SJSA1 (cell line): ENCODE measurements around the gene TASP1. TPM values are rescaled to one million over a fixed set of nuclear protein-coding genes. Genes with fewer than 3 reads are reported as not detected.
"Not testable (repeated sequence)": the region's sequence is repeated elsewhere in the genome, so short reads cannot be mapped to it uniquely, and the experiment has no call there.

Source experiments
- DNase-seq, 2 experiments: peaks; one replicate each; pipeline ENCODE4 v3.0.0-alpha.2; 2015 to 2020; ENCODE audit warnings: low spot score in 2 of 2, low read depth in 1 of 2
- H3K27ac ChIP-seq: fragments of 250-450 bp; sonication (Bioruptor Pico); 2 replicates; pipeline ENCODE4 v1.5.1; 2020; ENCODE audit warnings: mild to moderate bottlenecking, moderate library complexity
- H3K27me3 ChIP-seq: fragments of 250-450 bp; sonication (Bioruptor Pico); replicated peaks from 2 replicates; pipeline ENCODE4 v1.5.1; 2020; ENCODE audit warnings: mild to moderate bottlenecking, moderate library complexity
- H3K36me3 ChIP-seq: fragments of 250-450 bp; sonication (Bioruptor Pico); 2 replicates; pipeline ENCODE4 v1.5.1; 2020; ENCODE audit warnings: mild to moderate bottlenecking
- H3K4me1 ChIP-seq: fragments of 250-450 bp; sonication (Bioruptor Pico); replicated peaks from 2 replicates; pipeline ENCODE4 v1.6.1; 2021; ENCODE audit warnings: mild to moderate bottlenecking
- H3K4me3 ChIP-seq: fragments of 250-450 bp; sonication (Bioruptor Pico); 2 replicates; pipeline ENCODE4 v1.5.1; 2020; ENCODE audit warnings: mild to moderate bottlenecking
- H3K9me3 ChIP-seq: fragments of 250-450 bp; sonication (Bioruptor Pico); replicated peaks from 2 replicates; pipeline ENCODE4 v1.5.1; 2020; ENCODE audit warnings: mild to moderate bottlenecking
- total RNA-seq: library from RNA; depleted of rRNA; stranded (reverse); fragments of >200 nt; shearing (Covaris generic); gene quantifications from 2 replicates; pipeline ENCODE4 v1.2.3, GENCODE V29; 2014

TASP1 gene
- total RNA-seq, 1 experiment from 2014 or later: 11.3 TPM

GRCh38 chr20:13487202-13487601 is 151.5 kb downstream of the TASP1 start:
- Histone ChIP-seq H3K27me3 (no peaks in the 10 kb centered on the region), H3K27ac (no peak overlapping the region), H3K4me1 (no peaks in the 10 kb centered on the region), H3K4me3 (no peak overlapping the region), H3K36me3 (no peaks in the 10 kb centered on the region), H3K9me3 (no peaks in the 10 kb centered on the region)
- no peak for DNase-seq

- H3K4me1 ChIP-seq: no peaks in the 10 kb centered on the region
- H3K27ac ChIP-seq: no peak overlapping the region
- no peak for DNase-seq
Observed at GRCh38 chr20:13486694-13487093, 152.0 kb downstream of the TASP1 start.

GRCh38 chr20:13485576-13485975 is 153.2 kb downstream of the TASP1 start:
- no peaks in the 10 kb centered on the region for H3K27me3 ChIP-seq
- H3K4me1 ChIP-seq: no peaks in the 10 kb centered on the region
- DNase-seq: no peak
- peaks cover 9% of the 10 kb centered on the region for H3K36me3 ChIP-seq
- H3K27ac ChIP-seq: no peak overlapping the region
- no peaks in the 10 kb centered on the region for H3K9me3 ChIP-seq
- H3K4me3 ChIP-seq: no peak overlapping the region

More at GRCh38 chr20:13486694-13487093, 152.0 kb downstream of the TASP1 start:
- Histone ChIP-seq H3K4me3 (no peak overlapping the region), H3K27me3 (no peaks in the 10 kb centered on the region), H3K36me3 (peaks cover under 1% of the 10 kb centered on the region), H3K9me3 (no peaks in the 10 kb centered on the region)

GRCh38 chr20:13485019-13485418 is 153.7 kb downstream of the TASP1 start:
- H3K27ac ChIP-seq, H3K4me1 ChIP-seq, H3K4me3 ChIP-seq, H3K36me3 ChIP-seq, H3K9me3 ChIP-seq, H3K27me3 ChIP-seq, DNase-seq: not testable (repeated sequence)

GRCh38 chr20:13483472-13483871 is 155.3 kb downstream of the TASP1 start:
- DNase-seq, H3K4me1 ChIP-seq, H3K4me3 ChIP-seq, H3K27ac ChIP-seq, H3K36me3 ChIP-seq, H3K27me3 ChIP-seq, H3K9me3 ChIP-seq: not testable (repeated sequence)

- DNase-seq: no peak
- no peaks in the 10 kb centered on the region for H3K9me3 ChIP-seq
Observed at GRCh38 chr20:13478366-13478765, 160.4 kb downstream of the TASP1 start.

GRCh38 chr20:13474467-13474866 is 164.3 kb downstream of the TASP1 start:
- no peak overlapping the region for H3K27ac ChIP-seq
- H3K4me1 ChIP-seq: no peaks in the 10 kb centered on the region
- H3K9me3 ChIP-seq: no peaks in the 10 kb centered on the region
- no peaks in the 10 kb centered on the region for H3K36me3 ChIP-seq
- H3K4me3 ChIP-seq: no peak overlapping the region
- no peaks in the 10 kb centered on the region for H3K27me3 ChIP-seq
- DNase-seq: no peak

More at GRCh38 chr20:13478366-13478765, 160.4 kb downstream of the TASP1 start:
- no peaks in the 10 kb centered on the region for H3K27me3 ChIP-seq
- H3K27ac ChIP-seq: no peak overlapping the region
- no peak overlapping the region for H3K4me3 ChIP-seq
- H3K4me1 ChIP-seq: no peaks in the 10 kb centered on the region
- peaks cover 9% of the 10 kb centered on the region for H3K36me3 ChIP-seq

GRCh38 chr20:13469262-13469661 is 169.5 kb downstream of the TASP1 start:
- no peaks in the 10 kb centered on the region for H3K9me3 ChIP-seq
- H3K27ac ChIP-seq: no peak overlapping the region
- H3K36me3 ChIP-seq: peaks cover 3% of the 10 kb centered on the region; the same call in 1 of the 2 replicates
- H3K4me3 ChIP-seq: no peak overlapping the region
- no peaks in the 10 kb centered on the region for H3K27me3 ChIP-seq
- no peak for DNase-seq
- no peaks in the 10 kb centered on the region for H3K4me1 ChIP-seq

- H3K36me3 ChIP-seq: peaks cover 3% of the 10 kb centered on the region; the same call in 1 of the 2 replicates
- H3K4me1 ChIP-seq: no peaks in the 10 kb centered on the region
- no peak for DNase-seq
- H3K4me3 ChIP-seq: no peak overlapping the region
- no peaks in the 10 kb centered on the region for H3K9me3 ChIP-seq
- no peak overlapping the region for H3K27ac ChIP-seq
- no peaks in the 10 kb centered on the region for H3K27me3 ChIP-seq
Observed at GRCh38 chr20:13468166-13468565, 170.6 kb downstream of the TASP1 start.

- H3K27ac ChIP-seq: no peak overlapping the region
- peaks cover 3% of the 10 kb centered on the region; the same call in 1 of the 2 replicates for H3K36me3 ChIP-seq
- no peaks in the 10 kb centered on the region for H3K27me3 ChIP-seq
- H3K4me1 ChIP-seq: no peaks in the 10 kb centered on the region
- H3K4me3 ChIP-seq: no peak overlapping the region
- DNase-seq: no peak
- H3K9me3 ChIP-seq: no peaks in the 10 kb centered on the region
Observed at GRCh38 chr20:13464702-13465101, 174.0 kb downstream of the TASP1 start.

GRCh38 chr20:13461849-13462458 is 176.8 kb downstream of the TASP1 start:
- H3K27me3 ChIP-seq: no peaks in the 10 kb centered on the region
- no peaks in the 10 kb centered on the region for H3K4me1 ChIP-seq
- H3K27ac ChIP-seq: no peak overlapping the region
- no peak for DNase-seq
- H3K9me3 ChIP-seq: no peaks in the 10 kb centered on the region
- no peak overlapping the region for H3K4me3 ChIP-seq
- H3K36me3 ChIP-seq: no peaks in the 10 kb centered on the region

- Histone ChIP-seq H3K27me3 (no peaks in the 10 kb centered on the region), H3K4me1 (no peaks in the 10 kb centered on the region), H3K9me3 (no peaks in the 10 kb centered on the region), H3K27ac (no peak overlapping the region), H3K4me3 (no peak overlapping the region), H3K36me3 (no peaks in the 10 kb centered on the region)
- no peak for DNase-seq
Observed at GRCh38 chr20:13458860-13459451, 179.8 kb downstream of the TASP1 start.

GRCh38 chr20:13457487-13457886 is 181.2 kb downstream of the TASP1 start:
- no peaks in the 10 kb centered on the region for H3K27me3 ChIP-seq
- H3K4me3 ChIP-seq: no peak overlapping the region
- H3K9me3 ChIP-seq: no peaks in the 10 kb centered on the region
- H3K27ac ChIP-seq: no peak overlapping the region
- H3K36me3 ChIP-seq: no peaks in the 10 kb centered on the region
- H3K4me1 ChIP-seq: no peaks in the 10 kb centered on the region
- DNase-seq: no peak

GRCh38 chr20:13455713-13456112 is 183.0 kb downstream of the TASP1 start:
- no peaks in the 10 kb centered on the region for H3K27me3 ChIP-seq
- H3K9me3 ChIP-seq: no peaks in the 10 kb centered on the region
- H3K27ac ChIP-seq: no peak overlapping the region
- H3K4me3 ChIP-seq: no peak overlapping the region
- peaks cover 4% of the 10 kb centered on the region; the same call in 1 of the 2 replicates for H3K36me3 ChIP-seq
- peaks cover 3% of the 10 kb centered on the region for H3K4me1 ChIP-seq
- no peak for DNase-seq
